Thyroid gland (tissue), 4 donors: ENCODE data around the gene ANKMY1. TPM values are rescaled to one million over a fixed set of nuclear protein-coding genes. Genes with fewer than 3 reads are reported as not detected.

Source experiments
- DNase-seq, 2 donors: peaks; one replicate each; pipeline ENCODE4 v3.0.0-alpha.2; 2019
- H3K27ac ChIP-seq, 3 donors: fragments of 200-600 bp; sonication (generic); 1 replicate in 2 of 3; 2 replicates in 1 of 3; pipeline ENCODE4 v1.5.1; 2016 to 2019; ENCODE audit warnings: mild to moderate bottlenecking in 1 of 3, moderate library complexity in 1 of 3
- H3K27me3 ChIP-seq: fragments of 200-600 bp; sonication (generic); one replicate; pipeline ENCODE4 v1.5.1; 2019
- H3K36me3 ChIP-seq, 2 donors: fragments of 200-600 bp; sonication (generic); one replicate each; pipeline ENCODE4 v1.5.1; 2016 to 2019
- H3K4me1 ChIP-seq, 2 donors: fragments of 200-600 bp; sonication (generic); one replicate each; pipeline ENCODE4 v1.5.1; 2017 to 2019
- H3K4me3 ChIP-seq, 3 donors: fragments of 200-600 bp; sonication (generic); replicated peaks in 1 of 3; 1 replicate in 2 of 3; 2 replicates in 1 of 3; pipeline ENCODE4 v1.5.1; 2016; ENCODE audit warnings: mild to moderate bottlenecking in 1 of 3
- H3K9me3 ChIP-seq: fragments of 200-600 bp; sonication (generic); one replicate; pipeline ENCODE4 v1.5.1; 2017
- CTCF ChIP-seq, 6 experiments: fragments of 200-600 bp in 3 of 6; fragments of 450-650 bp in 3 of 6; sonication (generic) in 3 of 6; IDR thresholded peaks; one replicate each; pipeline ENCODE4 v1.5.1; 2016 to 2019; ENCODE audit warnings: antibody characterized with exemption in 6 of 6, mild to moderate bottlenecking in 2 of 6, inconsistent platforms in 1 of 6, moderate library complexity in 1 of 6
- POLR2A ChIP-seq, 2 donors: fragments of 450-650 bp; IDR thresholded peaks; one replicate each; pipeline ENCODE4 v1.6.1; 2017; ENCODE audit warnings: antibody characterized with exemption in 2 of 2, mild to moderate bottlenecking in 2 of 2, moderate library complexity in 1 of 2
- WGBS, 2 donors: methylation state at CpG; one replicate each; pipeline ENCODE4 v1.1.5; 2017; 5-methylcytosine and 5-hydroxymethylcytosine counted together
- intact Hi-C: fragments of 100-400 bp; cut with DNase I; formaldehyde crosslinking; loops from one replicate; pipeline ENCODE4 v1.15.1; 2023
- total RNA-seq, 4 donors: library from RNA; depleted of rRNA; stranded (reverse); fragments of >200 nt; gene quantifications; one replicate each; pipeline ENCODE4 v1.2.3, GENCODE V29; 2016

The ANKMY1 gene
- total RNA-seq, 4 donors from 2014 or later: 17.4 to 24.7 (median 21.0) TPM

GRCh38 chr2:240560480-240561324 is 2.9 kb upstream of the ANKMY1 start:
- Histone ChIP-seq H3K4me1 (peaks cover 30 to 45% of the 10 kb centered on the region in 2 donors), H3K4me3 (peak overlapping the region; percentile 60 to 97 (median 96)), H3K9me3 (no peaks in the 10 kb centered on the region), H3K27me3 (no peaks in the 10 kb centered on the region), H3K36me3 (no peaks in the 10 kb centered on the region), H3K27ac (peak overlapping the region; percentile 95 to 100 (median 99))
- intact Hi-C loops: loop anchor here (10.0 kb wide), 1 partner anchor 326 kb away; no protein-coding TSS in a partner anchor
- 0 to 2% methylated on average over 4 to 13 of the region's 101 CpGs for WGBS, 2 donors
- TF ChIP-seq POLR2A (IDR thresholded peaks at IDR 0.05) (peak in 1 of 2 donors; percentile 95), CTCF (IDR thresholded peaks at IDR 0.05) (peak in 3 of 6 experiments; percentile 30 to 54 (median 30))
- peak; percentile 99 to 100 for DNase-seq

- DNase-seq: peak; percentile 93 to 94
- Histone ChIP-seq H3K4me1 (peaks cover 29 to 39% of the 10 kb centered on the region in 2 donors), H3K27ac (peak within 1 kb of the TSS; percentile 95 to 100 (median 99)), H3K36me3 (no peaks in the 10 kb centered on the region), H3K27me3 (no peaks in the 10 kb centered on the region), H3K9me3 (no peaks in the 10 kb centered on the region), H3K4me3 (peak within 1 kb of the TSS; percentile 60 to 97 (median 96))
- intact Hi-C loops: loop anchor here (10.0 kb wide), 1 partner anchor 325 kb away; no protein-coding TSS in a partner anchor
- TF ChIP-seq CTCF (IDR thresholded peaks at IDR 0.05) (no peak), POLR2A (IDR thresholded peaks at IDR 0.05) (peak; percentile 63 to 90)
- 2 to 3% methylated on average over 12 to 28 of the region's 39 CpGs for WGBS, 2 donors
Observed at GRCh38 chr2:240560084-240560479, 2.3 kb upstream of the ANKMY1 start, which contains the start of gene DUSP28. Gene DUSP28 (plus strand): TSS chr2:240560357. CDS start chr2:240560685, 328 bp downstream.

GRCh38 chr2:240559286-240559685 is 1.5 kb upstream of the ANKMY1 start:
- Histone ChIP-seq H3K27ac (no peak overlapping the region), H3K4me1 (peaks cover 29 to 37% of the 10 kb centered on the region in 2 donors), H3K9me3 (no peaks in the 10 kb centered on the region), H3K4me3 (no peak overlapping the region), H3K36me3 (no peaks in the 10 kb centered on the region), H3K27me3 (no peaks in the 10 kb centered on the region)
- TF ChIP-seq POLR2A (IDR thresholded peaks at IDR 0.05) (no peak), CTCF (IDR thresholded peaks at IDR 0.05) (no peak)
- intact Hi-C loops: no loop called here
- no peak for DNase-seq
- WGBS, 2 donors: 85 to 99% methylated on average over 3 of the region's 3 CpGs

- H3K4me1 ChIP-seq: peaks cover 29 to 37% of the 10 kb centered on the region in 2 donors
Observed at GRCh38 chr2:240558236-240558761, 511 bp upstream of the ANKMY1 start.

More at GRCh38 chr2:240558236-240558761, 511 bp upstream of the ANKMY1 start:
- no peak for DNase-seq
- no peak overlapping the region for H3K27ac ChIP-seq
- peak overlapping the region in 1 of 3 donors; percentile 56 for H3K4me3 ChIP-seq
- no peaks in the 10 kb centered on the region for H3K27me3 ChIP-seq
- no peaks in the 10 kb centered on the region for H3K36me3 ChIP-seq
- TF ChIP-seq CTCF (IDR thresholded peaks at IDR 0.05) (no peak), POLR2A (IDR thresholded peaks at IDR 0.05) (no peak)
- intact Hi-C loops: no loop called here
- H3K9me3 ChIP-seq: no peaks in the 10 kb centered on the region
- 81 to 82% methylated on average over 18 of the region's 18 CpGs for WGBS, 2 donors
